Heart left ventricle (tissue), 13 donors: ENCODE measurements around the gene STX10.

Experiments used
- POLR2A ChIP-seq, 2 donors: fragments of 450-650 bp; IDR thresholded peaks; one replicate each; pipeline ENCODE4 v1.6.1; 2017; ENCODE audit warnings: antibody characterized with exemption in 2 of 2, mild to moderate bottlenecking in 2 of 2, moderate library complexity in 2 of 2
- TF ChIP-seq, protein P1 (sequence below), 12 donors: fragments of 200-600 bp; sonication (generic) in 4 of 12; IDR thresholded peaks; one replicate each; pipeline versions ENCODE4 v1.5.0 to v1.8.0; 2018 to 2022; ENCODE audit warnings: antibody characterized with exemption in 12 of 12, mild to moderate bottlenecking in 5 of 12
- donor health status: ischemic (EF 13 %, LVEDD 7.1; RV severe dilation, severe dysfunction).
- donor health status: DM: no; HTN: yes; CAD: no.
- donor health status: DM: no; HTN: no; CAD: no.
- donor health status: ischemic (EF 25% LVEDD 6.9; RV normal size, moderate dysfunction).
- donor health status: ischemic (EF 25% LVEDD 5.7; RV mildly dilated, moderate dysfunction).
- donor health status: ischemic (EF 35%, LVEDD 5.7; RV mildly dilated, moderate dysfunction).
- donor health status: nonischemic (EF 11% LVEDD 7.7; RV severe dilation, severe dysfunction).
- donor health status: DM: yes; HTN: yes; CAD: no.
- donor health status: PGD.
- donor health status: ischemic (EF 29% LVEDD 5.4; RV normal size, mild dysfunction).
- donor health status: nonischemic (EF 23%, LVEDD 6.1; RV moderate dilation, normal function).

DNA sequence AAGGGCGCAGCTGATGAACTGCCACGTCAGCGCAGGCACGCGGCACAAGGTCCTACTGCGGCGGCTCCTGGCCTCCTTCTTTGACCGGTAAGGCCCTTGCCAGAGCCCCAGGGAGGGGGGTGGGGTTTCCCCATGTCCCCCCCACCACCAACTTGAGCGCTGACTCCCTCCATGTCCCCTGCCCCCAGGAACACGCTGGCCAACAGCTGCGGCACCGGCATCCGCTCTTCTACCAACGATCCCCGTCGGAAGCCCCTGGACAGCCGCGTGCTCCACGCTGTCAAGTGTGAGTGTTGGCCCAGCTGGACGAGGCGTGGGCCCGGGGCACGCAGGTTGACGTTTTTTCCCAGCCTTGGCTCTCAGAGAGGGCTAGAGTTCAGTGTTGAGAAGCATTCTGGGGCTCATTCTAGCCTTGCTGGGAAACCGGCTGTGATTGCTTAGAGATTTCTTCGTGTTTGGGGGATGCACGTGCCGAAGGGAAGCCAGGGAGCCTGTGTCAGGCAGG, 12.8 kb downstream of the STX10 start:
- TF ChIP-seq, protein P1, sequence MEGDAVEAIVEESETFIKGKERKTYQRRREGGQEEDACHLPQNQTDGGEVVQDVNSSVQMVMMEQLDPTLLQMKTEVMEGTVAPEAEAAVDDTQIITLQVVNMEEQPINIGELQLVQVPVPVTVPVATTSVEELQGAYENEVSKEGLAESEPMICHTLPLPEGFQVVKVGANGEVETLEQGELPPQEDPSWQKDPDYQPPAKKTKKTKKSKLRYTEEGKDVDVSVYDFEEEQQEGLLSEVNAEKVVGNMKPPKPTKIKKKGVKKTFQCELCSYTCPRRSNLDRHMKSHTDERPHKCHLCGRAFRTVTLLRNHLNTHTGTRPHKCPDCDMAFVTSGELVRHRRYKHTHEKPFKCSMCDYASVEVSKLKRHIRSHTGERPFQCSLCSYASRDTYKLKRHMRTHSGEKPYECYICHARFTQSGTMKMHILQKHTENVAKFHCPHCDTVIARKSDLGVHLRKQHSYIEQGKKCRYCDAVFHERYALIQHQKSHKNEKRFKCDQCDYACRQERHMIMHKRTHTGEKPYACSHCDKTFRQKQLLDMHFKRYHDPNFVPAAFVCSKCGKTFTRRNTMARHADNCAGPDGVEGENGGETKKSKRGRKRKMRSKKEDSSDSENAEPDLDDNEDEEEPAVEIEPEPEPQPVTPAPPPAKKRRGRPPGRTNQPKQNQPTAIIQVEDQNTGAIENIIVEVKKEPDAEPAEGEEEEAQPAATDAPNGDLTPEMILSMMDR (IDR thresholded peaks at IDR 0.05): no peak
- no peak for TF ChIP-seq POLR2A (IDR thresholded peaks at IDR 0.05)
